HEK293 (cell line): Measurements from ENCODE around the gene SP5.

Experiments used
- CTCF ChIA-PET: fragments of 350-600 bp; formaldehyde crosslinking; extraction: SDS; loops from one replicate; lab custom pipeline; 2021; ENCODE audit warnings: antibody characterized with exemption; lab: Yijun Ruan, JAX
- POLR2A ChIA-PET: fragments of 300-600 bp; formaldehyde crosslinking; extraction: SDS; loops from one replicate; lab custom pipeline; 2020; ENCODE audit warnings: antibody characterized with exemption, inconsistent platforms; lab: Yijun Ruan, JAX
- H3K27ac ChIP-seq: fragments of 200-500 bp; sonication (Bioruptor generic); 2 replicates; pipeline ENCODE4 v1.5.1; 2014; ENCODE audit warnings: low read depth, low read length, control low read depth, inconsistent platforms; ENCODE audit errors: extremely low read depth
- H3K36me3 ChIP-seq, 2 experiments: fragments of 200-500 bp in 1 of 2; sonication (Bioruptor generic) in 1 of 2; 1 replicate in 1 of 2; 2 replicates in 1 of 2; pipeline ENCODE4 v1.5.1; 2014 to 2017; ENCODE audit warnings: inconsistent platforms in 2 of 2, low read length in 2 of 2; ENCODE audit not compliant: control insufficient read depth in 2 of 2, insufficient read depth in 1 of 2
- H3K4me1 ChIP-seq: fragments of 200-500 bp; sonication (Bioruptor generic); 2 replicates; pipeline ENCODE4 v1.5.1; 2014; ENCODE audit warnings: mild to moderate bottlenecking, low read length, inconsistent platforms; ENCODE audit not compliant: control insufficient read depth, insufficient read depth
- H3K4me3 ChIP-seq: 2 replicates; pipeline ENCODE4 v1.5.1; 2011; ENCODE audit warnings: low read depth, mild to moderate bottlenecking, control low read depth, low read length, moderate library complexity
- H3K9me3 ChIP-seq: fragments of 200-500 bp; sonication (Bioruptor generic); 2 replicates; pipeline ENCODE4 v1.5.1; 2014; ENCODE audit warnings: low read depth, low read length, inconsistent platforms; ENCODE audit not compliant: control insufficient read depth, insufficient read depth
- AEBP2 ChIP-seq: fragments of 450-650 bp; formaldehyde crosslinking; IDR thresholded peaks from 2 replicates; pipeline ENCODE4 v1.5.1; 2016; ENCODE audit warnings: missing biosample characterization, missing genetic modification characterization, borderline replicate concordance
- BCL6B ChIP-seq: fragments of 450-650 bp; formaldehyde crosslinking; IDR thresholded peaks from 2 replicates; pipeline ENCODE4 v1.5.1; 2017; ENCODE audit warnings: missing biosample characterization, missing genetic modification characterization
- EGR2 ChIP-seq: fragments of 450-650 bp; formaldehyde crosslinking; IDR thresholded peaks from 2 replicates; pipeline ENCODE4 v1.5.1; 2016; ENCODE audit warnings: low read depth, missing biosample characterization, missing genetic modification characterization
- GLIS2 ChIP-seq: fragments of 450-650 bp; formaldehyde crosslinking; IDR thresholded peaks from 2 replicates; pipeline ENCODE4 v1.5.1; 2016; ENCODE audit warnings: missing biosample characterization, missing genetic modification characterization
- HOXC10 ChIP-seq: sonication (generic); formaldehyde crosslinking; IDR thresholded peaks from 2 replicates; pipeline ENCODE4 v1.8.1; 2023; ENCODE audit warnings: mild to moderate bottlenecking, missing genetic modification reagents
- KLF10 ChIP-seq: fragments of 450-650 bp; IDR thresholded peaks from 2 replicates; pipeline ENCODE4 v1.5.1; 2018; ENCODE audit warnings: missing biosample characterization, mild to moderate bottlenecking, missing genetic modification characterization
- KLF16 ChIP-seq: fragments of 450-650 bp; formaldehyde crosslinking; IDR thresholded peaks from 2 replicates; pipeline ENCODE4 v1.5.1; 2017; ENCODE audit warnings: missing biosample characterization, missing genetic modification characterization
- RBAK ChIP-seq: fragments of 450-650 bp; formaldehyde crosslinking; IDR thresholded peaks from 2 replicates; pipeline ENCODE4 v1.5.1; 2016; ENCODE audit warnings: missing biosample characterization, missing genetic modification characterization
- YY1 ChIP-seq: fragments of 450-650 bp; formaldehyde crosslinking; IDR thresholded peaks from 2 replicates; pipeline ENCODE4 v1.5.1; 2018; ENCODE audit warnings: missing biosample characterization, missing genetic modification characterization
- ZFHX2 ChIP-seq: fragments of 450-650 bp; formaldehyde crosslinking; conservative IDR thresholded peaks from 2 replicates; pipeline ENCODE4 v1.5.1; 2016; ENCODE audit warnings: missing biosample characterization, missing genetic modification characterization
- ZFP37 ChIP-seq: fragments of 450-650 bp; formaldehyde crosslinking; IDR thresholded peaks from 2 replicates; pipeline ENCODE4 v1.5.1; 2016; ENCODE audit warnings: missing biosample characterization, missing genetic modification characterization
- ZNF10 ChIP-seq: fragments of 450-650 bp; formaldehyde crosslinking; IDR thresholded peaks from 2 replicates; pipeline ENCODE4 v1.5.1; 2017; ENCODE audit warnings: missing biosample characterization, missing genetic modification characterization
- ZNF155 ChIP-seq: fragments of 450-650 bp; formaldehyde crosslinking; IDR thresholded peaks from 2 replicates; pipeline ENCODE4 v1.5.1; 2016; ENCODE audit warnings: missing biosample characterization, missing genetic modification characterization
- ZNF223 ChIP-seq: fragments of 450-650 bp; formaldehyde crosslinking; IDR thresholded peaks from 2 replicates; pipeline ENCODE4 v1.5.1; 2016; ENCODE audit warnings: missing biosample characterization, missing genetic modification characterization
- ZNF416 ChIP-seq: fragments of 450-650 bp; formaldehyde crosslinking; IDR thresholded peaks from 2 replicates; pipeline ENCODE4 v1.5.1; 2016; ENCODE audit warnings: missing biosample characterization, missing genetic modification characterization
- ZNF426 ChIP-seq: fragments of 450-650 bp; formaldehyde crosslinking; IDR thresholded peaks from 2 replicates; pipeline ENCODE4 v1.5.1; 2017; ENCODE audit warnings: missing biosample characterization, missing genetic modification characterization, mild to moderate bottlenecking, inconsistent platforms, moderate library complexity
- ZNF518A ChIP-seq: fragments of 450-650 bp; formaldehyde crosslinking; conservative IDR thresholded peaks from 2 replicates; pipeline ENCODE4 v1.5.1; 2016; ENCODE audit warnings: low read depth, missing biosample characterization, missing genetic modification characterization
- ZNF580 ChIP-seq: fragments of 450-650 bp; formaldehyde crosslinking; IDR thresholded peaks from 2 replicates; pipeline ENCODE4 v1.5.1; 2016; ENCODE audit warnings: missing biosample characterization, missing genetic modification characterization
- ZNF747 ChIP-seq: fragments of 450-650 bp; formaldehyde crosslinking; IDR thresholded peaks from 2 replicates; pipeline ENCODE4 v1.5.1; 2016; ENCODE audit warnings: missing biosample characterization, missing genetic modification characterization
- ZNF830 ChIP-seq: fragments of 450-650 bp; IDR thresholded peaks from 2 replicates; pipeline ENCODE4 v1.5.0; 2018; ENCODE audit warnings: missing biosample characterization, missing genetic modification characterization, low read depth, mild to moderate bottlenecking, moderate library complexity
- ZSCAN23 ChIP-seq: fragments of 450-650 bp; formaldehyde crosslinking; IDR thresholded peaks from 2 replicates; pipeline ENCODE4 v1.5.1; 2016; ENCODE audit warnings: missing biosample characterization, missing genetic modification characterization
- ZSCAN4 ChIP-seq: fragments of 450-650 bp; formaldehyde crosslinking; IDR thresholded peaks from 2 replicates; pipeline ENCODE4 v1.5.1; 2017; ENCODE audit warnings: missing biosample characterization, missing genetic modification characterization

The SP5 gene

GRCh38 chr2:170685591-170685990, 29.5 kb upstream of the SP5 start:
- no peaks in the 10 kb centered on the region for H3K9me3 ChIP-seq
- ChIA-PET CTCF (no interaction called here), POLR2A (no interaction called here)
- no peak overlapping the region for H3K27ac ChIP-seq
- H3K36me3 ChIP-seq = no peaks in the 10 kb centered on the region
- H3K4me1 ChIP-seq = 0 out of 2 replicates have a peak, but pooled peaks cover under 1% of the 10 kb centered on the region
- TF ChIP-seq ZNF518A (tag by site-specific recombination) (no peak), RBAK (no peak), ZNF580 (no peak), ZNF426 (tag by site-specific recombination) (no peak), KLF10 (tag by site-specific recombination) (no peak), ZFHX2 (no peak), YY1 (no peak), ZFP37 (tag by site-specific recombination) (no peak), ZNF747 (tag by site-specific recombination) (no peak), ZNF155 (tag by site-specific recombination) (no peak), ZNF830 (tag by site-specific recombination) (no peak), KLF16 (tag by site-specific recombination) (no peak)
- no peak overlapping the region for H3K4me3 ChIP-seq

GRCh38 chr2:170689481-170689880, 25.7 kb upstream of the SP5 start:
- H3K4me1 ChIP-seq = no peaks in the 10 kb centered on the region
- TF ChIP-seq ZNF416 (tag by site-specific recombination) = no peak
- TF ChIP-seq ZNF10 (tag by site-specific recombination) = no peak
- no peak for TF ChIP-seq AEBP2
- no peak for TF ChIP-seq ZSCAN23 (tag by site-specific recombination)
- no peak for TF ChIP-seq ZSCAN4 (tag by site-specific recombination)
- TF ChIP-seq EGR2 (tag by site-specific recombination) = no peak
- no peak for TF ChIP-seq ZNF223 (tag by site-specific recombination)
- no peak for TF ChIP-seq HOXC10 (CRISPR knock-in tag)
- no peak for TF ChIP-seq GLIS2 (tag by site-specific recombination)
- TF ChIP-seq BCL6B (tag by site-specific recombination) = no peak
- CTCF ChIA-PET = interaction anchor here (0.6 to 1.3 kb wide), 2 partner anchors 77 to 280 kb away, joined by 3 to 5 read pairs; no protein-coding TSS in a partner anchor
- no peak overlapping the region for H3K4me3 ChIP-seq
- H3K36me3 ChIP-seq = no peaks in the 10 kb centered on the region
- POLR2A ChIA-PET = no interaction called here
- no peaks in the 10 kb centered on the region for H3K9me3 ChIP-seq
- no peak overlapping the region for H3K27ac ChIP-seq
